Activated gamma-delta T cell (primary cell): ENCODE results near the gene EXOC2.

Experiments used
- DNase-seq: peaks from one replicate; lab custom pipeline; 2025; lab: John Stamatoyannopoulos, UW

Gene EXOC2

DNA sequence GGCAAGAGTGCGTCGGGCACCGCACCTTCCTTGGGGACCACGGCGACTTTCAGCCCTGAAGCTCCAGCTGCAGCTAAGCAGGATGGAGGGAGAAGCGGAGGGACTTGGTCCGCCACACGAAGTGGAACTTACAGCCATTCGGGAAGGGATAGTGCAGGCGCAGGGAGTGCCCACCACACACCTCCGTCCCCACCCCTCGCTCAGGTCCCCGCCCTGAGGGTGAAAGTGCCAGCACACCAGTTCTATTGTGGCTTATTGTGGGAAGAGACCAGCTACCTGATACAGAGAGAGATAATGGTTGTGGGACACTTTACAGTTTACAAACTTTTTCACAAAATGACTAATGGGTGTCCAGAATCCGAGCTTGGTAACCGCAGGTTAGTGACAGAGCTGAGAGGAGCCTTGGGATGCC lies 225.3 kb downstream of the EXOC2 start:
- no peak for DNase-seq

DNA sequence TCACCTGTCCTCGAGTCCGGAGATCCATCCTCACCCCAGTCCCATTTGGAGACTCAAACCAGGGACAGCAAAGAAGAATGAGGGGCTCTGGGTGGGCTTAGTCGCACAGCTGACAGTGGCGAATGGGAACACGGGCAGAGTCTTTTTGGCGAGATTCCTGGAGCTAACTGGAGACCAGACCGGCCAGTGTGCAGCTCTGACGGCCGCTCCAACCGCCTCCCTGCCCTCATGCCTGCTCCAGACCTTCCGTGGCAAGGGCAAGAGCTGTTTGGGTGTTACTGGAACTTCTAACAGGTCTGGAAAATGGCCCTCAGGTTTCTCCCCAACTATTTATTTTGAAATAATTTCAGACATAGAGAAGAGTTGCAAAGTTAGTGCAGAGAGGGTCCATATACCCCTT lies 225.8 kb downstream of the EXOC2 start:
- no peak for DNase-seq

DNA sequence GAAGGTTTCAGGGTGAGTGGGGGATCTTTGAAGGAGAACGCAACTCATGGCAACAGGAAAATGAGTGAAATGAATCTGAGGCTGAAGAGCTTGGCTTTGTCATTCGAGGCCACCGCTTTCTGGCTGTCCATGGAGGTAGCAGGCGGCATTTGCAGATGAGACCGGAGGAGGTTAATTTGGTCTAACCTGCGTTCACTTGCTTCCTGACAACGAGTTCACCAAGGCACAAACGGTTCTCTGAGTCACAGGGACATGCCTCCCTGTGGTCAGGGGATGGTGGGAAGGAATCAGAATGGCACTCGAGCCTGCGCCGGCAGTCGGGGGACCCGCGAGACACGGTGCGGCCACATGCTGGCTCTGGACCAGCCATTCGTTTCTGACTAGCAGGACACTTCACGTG lies 226.4 kb downstream of the EXOC2 start:
- no peak for DNase-seq

DNA sequence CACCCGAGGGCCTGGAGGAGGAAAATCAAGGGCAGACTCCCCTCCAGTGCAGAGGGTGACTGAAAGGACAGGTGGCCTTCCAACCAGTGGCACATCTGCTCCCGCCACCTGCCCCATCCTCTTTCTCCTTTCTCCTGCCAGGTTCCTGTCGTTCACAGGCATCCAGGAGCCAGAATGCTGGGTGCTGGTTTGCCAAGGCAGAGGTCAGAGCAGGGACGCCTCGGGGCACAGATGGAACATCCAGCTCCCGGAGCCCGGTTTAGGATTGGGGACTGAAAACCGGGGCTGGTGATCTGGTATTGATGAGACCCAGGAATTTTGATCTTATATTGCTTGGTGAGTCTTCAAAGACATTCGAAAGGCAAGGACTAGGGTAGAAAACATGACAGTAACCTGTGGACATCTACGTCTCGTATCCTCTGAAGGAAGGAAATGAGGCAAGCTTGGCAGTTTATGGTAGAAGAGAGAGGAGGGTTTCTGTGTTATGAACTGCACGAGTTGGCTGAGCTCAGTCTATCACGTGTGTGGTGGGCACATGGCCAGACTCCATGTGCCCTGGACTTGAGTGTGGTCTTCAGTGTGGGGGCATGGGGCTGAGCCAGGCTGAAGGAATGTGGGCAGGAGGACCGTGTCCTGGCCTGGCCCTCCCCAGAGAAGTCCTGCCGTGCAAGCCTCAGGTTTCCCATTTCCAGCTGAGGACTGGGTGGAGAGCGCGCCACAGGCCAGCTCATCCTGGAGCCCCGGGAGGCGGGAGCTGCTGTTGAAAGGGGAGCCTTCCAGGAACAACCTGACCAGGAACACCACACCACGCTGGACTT lies 227.2 kb downstream of the EXOC2 start:
- no peak for DNase-seq

DNA sequence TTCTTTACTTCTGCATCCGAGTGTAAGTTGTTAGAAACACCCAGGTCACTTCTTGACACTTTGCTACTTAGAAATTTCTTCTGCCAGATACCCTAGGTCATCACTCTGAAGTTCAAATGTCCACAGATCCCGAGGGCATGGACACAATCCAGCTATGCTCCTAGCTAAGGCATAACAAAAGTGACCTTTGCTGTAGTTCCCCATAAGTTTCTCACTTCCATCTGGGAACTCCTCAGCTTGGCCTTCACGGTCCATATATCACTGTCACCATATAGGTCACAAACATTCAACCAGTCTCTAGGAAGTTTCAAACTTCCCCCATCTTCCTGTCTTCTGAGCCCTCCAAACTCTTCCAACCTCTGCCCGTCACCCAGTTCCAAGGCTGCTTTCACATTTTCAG lies 236.1 kb downstream of the EXOC2 start:
- DNase-seq: no peak

DNA sequence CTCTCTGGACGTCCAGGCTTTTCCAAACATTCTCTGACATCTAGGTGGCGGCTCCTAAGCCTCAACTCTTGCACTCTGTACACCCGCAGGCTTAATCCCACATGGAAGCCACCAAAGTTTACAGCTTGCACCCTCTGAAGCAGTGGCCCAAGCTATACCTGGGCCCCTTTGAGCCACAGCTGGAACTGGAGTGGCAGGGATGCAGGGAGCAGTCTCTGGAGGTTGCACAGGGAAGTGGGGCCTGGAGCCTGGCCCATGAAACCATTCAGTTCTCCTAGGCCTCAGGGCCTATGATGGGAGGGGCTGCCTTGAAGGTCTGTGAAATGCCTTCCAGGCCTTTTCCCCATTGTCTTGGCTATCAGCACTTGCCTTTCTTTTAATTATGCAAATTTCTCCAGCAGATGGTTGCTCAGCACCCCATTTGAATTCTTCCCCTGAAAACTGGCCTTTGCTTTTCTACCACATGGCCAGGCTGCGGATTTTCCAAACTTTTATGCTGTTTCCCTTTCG lies 236.5 kb downstream of the EXOC2 start:
- DNase-seq: no peak

DNA sequence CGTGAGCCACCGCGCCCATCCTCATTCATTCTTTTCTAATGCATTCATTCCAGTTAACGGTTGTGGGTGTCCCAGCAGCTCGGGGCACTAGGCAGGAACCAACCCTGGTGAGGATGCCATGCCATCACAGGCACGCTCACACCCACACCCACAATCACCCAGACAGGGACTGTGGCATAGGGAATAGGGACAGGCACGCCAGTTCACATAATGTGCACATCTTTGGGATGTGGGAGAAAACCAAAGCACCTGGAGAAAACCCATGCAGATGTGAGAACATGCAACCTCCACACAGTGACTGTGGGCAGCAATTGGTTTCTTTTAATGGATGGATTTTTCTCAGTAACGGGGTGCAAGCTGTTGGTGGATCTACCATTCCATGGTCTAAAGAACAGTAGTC lies 237.1 kb downstream of the EXOC2 start:
- DNase-seq: no peak

DNA sequence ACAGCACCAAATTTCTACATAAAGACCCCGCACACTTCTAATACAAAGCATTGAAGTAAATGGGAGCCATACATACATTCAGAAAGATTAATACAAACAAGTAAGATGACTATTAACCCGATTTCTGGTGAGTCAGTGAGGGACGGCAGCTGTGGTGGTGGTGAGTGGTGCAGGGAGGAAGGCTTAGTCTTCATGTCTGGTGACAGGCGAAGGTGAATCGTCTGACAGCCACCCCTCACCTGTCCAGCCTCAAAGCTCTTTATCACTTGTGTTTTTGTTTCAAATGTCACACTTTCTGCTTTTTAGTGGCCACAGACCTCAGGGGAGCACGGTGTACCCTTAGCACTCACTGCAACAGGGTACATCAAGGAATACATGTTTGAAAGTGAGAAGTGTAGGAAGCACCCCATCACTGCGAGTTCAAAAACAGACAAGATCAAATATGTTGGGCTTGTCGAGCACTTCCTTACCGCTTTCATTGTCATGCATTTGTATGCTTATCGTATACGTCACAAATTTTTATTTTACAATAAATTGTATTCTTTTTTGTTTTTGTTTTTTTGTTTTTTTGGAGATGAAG lies 237.8 kb downstream of the EXOC2 start:
- no peak for DNase-seq

DNA sequence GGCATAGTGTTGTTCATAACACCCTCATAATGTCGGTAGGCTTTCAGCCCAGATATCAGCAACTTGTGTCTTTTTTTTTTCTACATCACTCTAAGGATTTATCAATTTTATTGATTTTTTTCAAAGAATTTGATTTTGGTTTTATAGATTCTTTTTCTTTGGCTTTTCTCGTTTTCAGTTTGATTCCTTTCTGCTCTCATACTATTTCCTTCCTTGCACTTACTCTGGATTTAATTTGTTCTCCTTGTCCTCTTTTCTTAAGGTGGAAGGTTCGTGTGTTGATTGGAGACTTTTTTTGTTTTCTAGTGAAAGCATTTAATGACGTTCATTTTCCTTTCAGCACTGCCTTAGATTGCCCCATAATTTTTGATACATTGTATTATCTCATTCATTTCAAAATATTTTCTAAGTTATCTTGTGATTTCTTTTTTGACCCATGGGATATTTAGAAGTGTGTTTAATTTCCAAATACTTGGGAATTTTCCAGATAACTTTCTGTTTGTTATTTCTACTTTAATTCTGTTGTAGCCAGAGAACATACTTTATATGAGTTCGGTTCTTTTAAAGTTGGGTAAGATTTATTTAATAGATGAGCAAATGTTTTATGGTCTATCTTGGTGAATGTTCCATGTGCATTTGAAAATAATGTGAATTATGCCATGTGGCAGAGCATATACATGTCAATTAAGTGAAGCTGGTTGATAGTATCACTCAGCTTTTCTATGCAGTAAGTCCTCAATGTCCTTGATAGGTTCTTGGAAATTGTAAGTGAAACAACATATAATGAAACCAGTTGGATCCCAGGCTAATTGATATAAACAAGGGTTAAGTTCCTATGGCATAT lies 238.6 kb downstream of the EXOC2 start:
- no peak for DNase-seq

DNA sequence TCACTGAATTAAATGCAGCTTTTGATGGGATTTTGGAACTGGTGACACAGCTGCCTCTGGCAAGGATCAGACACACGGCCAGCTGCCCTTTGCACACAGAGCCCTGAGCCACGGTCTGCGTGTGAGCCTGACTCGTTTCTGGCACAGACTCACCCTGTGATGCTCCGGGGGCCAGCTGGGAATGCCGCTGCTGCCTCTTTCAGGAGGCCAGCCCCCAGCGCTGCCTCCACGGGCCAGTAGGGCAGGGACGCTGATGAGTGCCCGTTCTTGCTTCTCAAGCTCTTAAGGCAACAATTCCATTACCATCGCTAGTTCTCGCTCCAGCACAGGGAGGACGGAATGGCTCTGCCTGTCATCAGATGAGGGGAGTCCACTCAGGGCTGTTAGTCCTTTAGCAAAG lies 239.8 kb downstream of the EXOC2 start:
- no peak for DNase-seq

DNA sequence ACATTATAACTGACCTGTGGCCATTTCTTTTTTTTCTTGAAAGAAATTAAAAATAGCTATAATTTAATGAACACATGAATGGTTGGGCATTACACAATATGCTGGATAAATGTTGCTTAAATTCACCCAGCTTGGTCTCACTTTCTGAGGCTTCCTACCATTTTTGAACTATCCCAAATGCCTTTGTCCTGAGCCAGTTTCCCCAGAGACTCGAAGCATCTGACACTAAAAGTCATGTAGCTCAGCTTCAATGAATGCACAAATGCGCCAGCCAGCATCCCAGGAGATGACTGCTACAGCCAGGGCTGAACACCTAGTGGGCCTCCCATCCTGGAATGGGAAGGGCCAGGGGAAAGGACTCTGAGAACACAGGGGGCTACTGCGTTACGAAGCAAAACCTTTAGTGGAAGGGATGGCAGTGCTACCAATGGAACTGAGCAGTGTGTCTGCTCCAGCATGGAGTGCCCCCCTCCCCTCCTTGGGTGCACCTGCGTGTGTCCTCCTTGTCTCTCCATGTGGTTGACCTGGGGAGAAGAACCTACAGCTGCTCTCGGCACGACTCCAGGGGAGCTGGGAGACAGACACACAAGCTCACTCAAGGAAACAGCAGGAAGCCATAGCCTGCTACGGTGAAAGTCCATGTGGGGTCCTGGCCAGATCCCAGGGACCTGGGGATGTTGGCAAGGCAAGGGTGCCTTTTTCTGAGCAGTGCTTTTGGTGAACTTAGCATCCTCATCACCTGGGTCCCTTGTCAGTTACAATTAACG lies 240.5 kb downstream of the EXOC2 start:
- DNase-seq: no peak

DNA sequence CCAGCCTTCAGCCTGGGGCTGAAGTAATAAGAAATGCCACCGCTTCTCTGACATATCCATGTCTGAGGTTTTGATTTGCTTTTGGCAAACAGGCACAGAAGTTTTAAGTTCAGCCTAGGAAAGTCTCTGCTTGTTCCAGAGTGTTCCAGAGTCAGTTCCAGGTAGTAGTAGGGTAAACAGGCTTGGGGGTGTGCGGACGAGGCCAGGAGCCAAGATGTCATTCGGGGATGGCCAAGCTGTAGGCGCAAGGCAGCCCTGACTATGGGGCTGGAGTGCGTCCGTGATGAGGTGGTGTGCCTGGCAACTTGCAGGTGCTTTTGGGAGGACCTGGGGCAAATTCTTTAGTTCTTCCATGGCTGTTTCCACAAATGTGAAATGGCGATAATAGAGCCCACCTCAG lies 241.1 kb downstream of the EXOC2 start:
- no peak for DNase-seq

DNA sequence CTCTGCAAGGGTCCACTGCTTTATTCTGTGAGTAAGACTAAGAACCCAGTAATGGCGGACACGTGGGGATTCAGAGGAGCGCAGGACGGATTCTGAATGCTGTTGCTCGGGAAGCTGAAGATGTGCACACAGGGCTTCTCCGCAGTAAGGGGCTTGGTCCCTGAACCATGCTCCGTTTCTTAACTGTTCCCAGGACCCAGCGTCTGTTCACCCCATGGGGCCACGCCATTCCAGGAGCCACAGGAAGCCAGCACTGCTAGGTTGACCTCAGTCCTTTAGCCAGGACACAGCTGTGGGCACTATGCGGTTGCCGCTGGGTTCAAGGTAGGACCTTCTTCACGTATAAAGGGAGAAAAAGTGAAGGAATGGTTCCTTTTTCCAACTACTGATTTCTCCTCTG lies 241.6 kb downstream of the EXOC2 start:
- no peak for DNase-seq

DNA sequence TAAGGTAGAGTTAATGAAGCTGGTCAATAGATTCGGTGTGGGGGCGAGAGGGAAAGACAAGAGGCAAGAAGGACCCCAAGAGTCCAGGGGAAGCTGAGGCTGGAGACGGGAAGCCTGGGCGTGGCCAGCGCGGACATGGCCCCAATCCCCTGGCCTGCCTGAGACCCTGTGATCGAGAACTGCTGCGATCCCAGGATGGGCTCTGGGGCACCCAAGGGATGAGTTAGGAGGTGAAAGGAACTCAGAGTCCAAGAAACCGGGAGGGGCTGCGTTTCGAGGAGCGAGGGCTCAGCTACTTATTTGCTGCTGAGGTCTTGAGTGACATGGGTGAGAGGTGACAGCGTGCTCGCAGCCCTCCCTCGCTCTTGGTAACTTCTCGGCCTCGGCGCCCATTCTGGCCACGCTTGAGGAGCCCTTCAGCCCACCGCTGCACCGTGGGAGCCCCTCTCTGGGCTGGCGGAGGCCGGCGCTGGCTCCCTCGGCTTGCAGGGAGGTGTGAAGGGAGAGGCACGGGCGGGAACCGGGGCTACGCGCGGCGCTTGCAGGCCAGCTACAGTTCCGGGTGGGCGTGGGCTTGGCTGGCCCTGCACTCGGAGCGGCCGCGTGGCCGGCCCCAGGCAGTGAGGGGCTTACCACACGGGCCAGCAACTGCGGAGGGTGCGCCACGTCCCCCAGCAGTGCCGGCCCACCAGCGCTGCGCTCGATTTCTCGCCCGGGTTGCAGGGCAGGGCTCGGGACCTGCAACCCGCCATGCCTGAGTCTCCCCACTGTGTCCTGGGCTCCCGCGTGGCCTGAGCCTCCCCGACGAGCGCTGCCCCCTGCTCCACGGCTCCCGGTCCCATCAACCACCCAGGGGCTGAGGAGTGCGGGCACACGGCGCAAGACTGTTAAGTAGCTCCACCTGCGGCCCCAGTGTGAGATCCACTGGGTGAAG lies 243.2 kb downstream of the EXOC2 start:
- no peak for DNase-seq

DNA sequence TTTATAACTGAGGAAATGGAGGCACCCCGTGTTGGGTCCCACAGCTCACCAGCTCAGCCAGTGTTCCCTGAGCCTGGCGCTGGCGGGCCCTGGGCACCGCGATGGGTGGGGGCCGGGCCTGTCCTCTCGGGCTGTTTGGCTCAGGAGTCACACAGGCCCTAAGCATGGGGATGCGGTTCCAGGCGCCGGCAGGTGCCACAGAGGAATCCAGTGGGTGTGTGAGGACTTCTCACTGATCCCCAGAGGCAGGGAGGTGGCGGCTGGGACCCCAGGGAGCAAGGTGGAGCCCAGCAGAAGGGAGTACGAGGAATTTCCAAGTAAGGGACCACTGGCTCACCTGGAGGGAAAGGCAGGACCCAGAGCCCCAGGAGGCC lies 243.9 kb downstream of the EXOC2 start:
- no peak for DNase-seq

DNA sequence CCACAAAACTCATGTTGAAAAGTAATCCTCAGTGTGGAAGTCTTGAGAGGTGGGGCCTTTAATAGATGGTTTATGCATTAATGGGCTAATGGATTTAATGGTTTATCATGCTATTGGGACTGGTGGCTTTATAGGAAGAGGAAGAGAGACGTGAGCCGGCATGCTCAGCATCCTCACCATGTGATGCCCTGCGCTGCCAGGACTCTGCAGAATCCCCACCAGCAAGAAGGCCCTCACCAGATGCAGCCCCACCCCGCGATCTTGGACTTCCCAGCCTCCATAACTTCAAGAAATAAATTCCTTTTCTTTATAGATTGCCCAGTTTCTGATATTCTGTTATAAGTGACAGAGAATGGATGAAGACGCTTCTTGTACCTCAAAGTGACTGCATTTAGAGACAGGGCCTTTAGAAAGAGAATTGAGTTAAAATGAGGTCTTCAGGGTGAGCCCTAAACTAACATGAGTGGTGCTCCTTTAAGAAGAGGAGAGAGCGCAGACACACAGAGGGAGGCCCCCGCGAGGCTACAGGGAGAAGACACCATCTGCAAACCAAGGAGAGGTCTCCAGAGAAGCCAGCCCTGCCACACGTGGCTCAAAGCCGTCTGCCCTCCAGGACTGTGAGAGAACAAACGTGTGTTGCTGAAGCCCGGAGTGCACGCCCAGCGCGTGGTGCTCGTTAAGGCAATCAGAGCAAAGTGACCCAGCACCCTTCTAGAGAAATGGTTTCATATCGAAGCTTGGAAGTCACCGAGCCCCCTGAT lies 244.5 kb downstream of the EXOC2 start:
- no peak for DNase-seq

DNA sequence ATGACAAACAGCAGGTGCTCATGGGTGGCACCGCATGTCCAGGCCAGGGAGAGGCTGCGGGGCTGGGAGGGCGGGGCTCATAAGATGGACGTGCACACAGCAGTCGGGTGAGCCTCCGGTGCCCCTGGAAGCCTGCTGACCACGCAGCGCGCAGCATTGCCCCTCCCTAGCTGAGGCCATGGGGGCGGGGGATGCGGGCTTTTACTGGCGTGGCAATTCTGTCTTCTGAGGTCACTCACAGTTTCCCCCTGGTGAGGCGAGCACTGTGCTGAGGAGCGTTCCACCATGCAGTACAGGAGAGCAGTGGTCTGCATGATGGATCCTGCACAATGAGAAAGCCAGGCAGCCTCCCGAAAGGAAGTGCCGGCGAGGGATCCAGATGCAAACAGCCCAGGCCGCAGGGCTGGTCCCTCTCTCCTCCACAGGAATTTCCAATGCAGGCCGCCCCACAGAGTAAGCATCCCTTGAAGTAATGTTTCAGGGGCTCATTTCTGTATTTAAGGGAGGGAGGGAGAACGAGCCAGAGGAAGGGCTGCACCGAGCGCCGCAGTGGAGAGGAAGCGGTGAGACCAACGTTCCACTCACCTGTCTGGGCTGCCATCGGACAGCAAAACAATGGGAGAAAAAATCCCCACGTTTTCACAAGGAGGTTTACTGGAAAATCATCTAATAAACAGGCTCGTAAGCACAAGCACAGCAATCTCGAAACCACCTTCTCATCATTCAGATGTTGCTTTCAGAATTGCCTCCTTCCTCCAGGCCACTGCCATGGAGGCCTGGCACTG lies 245.4 kb downstream of the EXOC2 start:
- no peak for DNase-seq

DNA sequence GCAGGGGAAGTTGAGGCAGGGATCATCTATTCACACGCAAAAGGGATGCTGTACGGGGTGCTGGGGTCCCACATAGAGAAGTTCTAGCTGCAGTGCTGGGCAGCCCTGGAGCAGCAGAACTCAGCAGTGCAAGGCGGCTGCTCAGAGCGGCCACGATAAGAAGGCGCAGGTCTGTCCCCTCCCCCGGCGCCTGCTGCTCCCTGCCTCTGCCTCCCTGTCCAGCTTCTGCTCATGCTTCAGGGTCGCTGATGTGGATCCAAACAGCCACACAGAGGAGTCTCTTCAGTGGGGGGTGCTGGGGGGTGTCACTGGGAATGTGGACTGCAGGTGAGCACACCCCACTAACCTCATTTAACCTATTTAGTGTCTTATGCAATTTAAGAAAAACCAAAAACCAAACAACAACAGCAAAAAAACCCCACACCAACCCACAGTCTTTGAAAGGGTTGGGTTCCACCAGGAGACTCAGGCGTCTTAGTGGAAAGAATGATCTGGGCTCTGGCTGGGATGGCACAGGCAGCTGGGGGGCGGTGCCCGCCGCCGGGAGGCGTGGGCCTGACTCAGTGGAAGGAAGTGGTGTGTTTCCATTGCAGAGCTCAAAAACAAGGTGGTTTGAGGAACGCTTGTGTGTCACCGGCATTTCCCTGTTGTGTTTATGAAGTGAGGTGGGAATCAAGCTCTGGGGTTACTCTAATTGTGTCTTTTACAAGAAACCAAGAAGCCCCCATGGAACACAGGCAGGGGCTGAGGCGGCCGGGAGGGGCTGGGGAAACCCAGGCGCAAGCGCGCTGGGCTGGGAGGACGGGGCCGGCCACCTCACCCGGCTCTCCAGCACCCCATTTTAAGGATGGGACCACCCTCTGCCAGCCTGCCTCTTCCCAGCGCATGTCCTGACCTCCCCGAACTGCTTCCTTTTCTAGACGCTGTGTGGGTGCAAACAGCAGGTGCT lies 246.2 kb downstream of the EXOC2 start:
- peak; percentile 44 for DNase-seq
